GM18868 (cell line): ENCODE results near the gene RAET1L.
"Not testable (repeated sequence)": the region's sequence is repeated elsewhere in the genome, so short reads cannot be mapped to it uniquely, and the experiment has no call there.

ENCODE experiments used
- ATAC-seq: cut with Tn5 transposase; IDR thresholded peaks from one replicate; pipeline ENCODE4 v1.9.1; 2021; ENCODE audit warnings: mild to moderate bottlenecking, moderate library complexity; ENCODE audit not compliant: unreplicated experiment

Gene RAET1L

DNA sequence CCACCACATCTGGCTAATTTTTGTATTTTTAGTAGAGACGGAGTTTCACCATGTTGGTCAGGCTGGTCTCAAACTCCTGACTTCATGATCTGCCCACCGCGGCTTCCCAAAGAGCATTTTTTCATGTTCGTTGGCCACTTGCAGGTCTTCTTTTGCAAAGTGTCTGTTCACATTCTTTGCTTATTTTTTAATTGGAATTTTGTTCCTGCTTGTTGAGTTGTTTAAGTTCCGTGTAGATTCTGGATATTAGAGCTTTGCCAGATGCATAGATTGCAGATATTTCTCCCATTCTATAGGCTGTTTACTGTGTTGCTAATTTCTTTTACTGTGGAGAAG lies 8.2 kb downstream of the RAET1L start:
- not testable (repeated sequence) for ATAC-seq

DNA sequence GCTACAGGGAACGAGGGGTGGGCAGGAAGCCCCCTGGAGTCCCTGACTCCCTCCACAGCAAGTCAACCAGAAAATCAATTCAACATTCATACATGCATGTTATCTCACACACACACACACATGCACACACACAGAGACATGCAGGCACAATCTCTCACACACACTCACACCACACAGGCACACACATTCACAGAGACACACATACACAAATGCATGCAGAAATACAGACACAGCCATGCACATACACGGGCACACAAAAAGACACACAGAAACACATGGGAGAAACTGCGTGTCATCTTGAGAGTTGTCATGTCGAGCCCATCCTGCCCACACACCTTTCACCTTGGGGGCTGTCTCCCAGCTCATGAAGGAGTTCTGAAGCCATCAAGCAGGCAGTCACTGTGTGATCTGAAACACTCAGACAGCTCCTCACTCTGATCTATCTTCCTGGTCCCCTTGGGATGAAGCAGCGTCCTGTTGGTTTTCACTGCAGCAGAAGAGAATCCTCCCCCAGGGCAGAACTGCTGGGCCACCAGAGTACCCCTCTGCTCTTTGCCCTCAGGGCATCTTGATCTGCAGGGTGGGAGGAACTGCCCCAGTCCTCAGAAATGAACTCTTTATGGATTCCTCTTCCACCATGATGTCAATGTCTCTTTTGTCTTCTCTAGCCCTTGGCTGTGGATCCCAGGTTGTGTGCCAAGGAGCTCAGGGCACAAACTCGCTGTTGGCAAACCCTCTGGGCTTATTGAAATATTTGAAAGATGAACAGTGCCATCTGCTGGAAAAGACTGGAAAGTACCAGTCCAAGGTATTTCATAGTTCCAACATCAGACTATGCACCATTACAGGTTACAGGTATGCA lies 8.8 kb downstream of the RAET1L start:
- peak; percentile 72 for ATAC-seq

DNA sequence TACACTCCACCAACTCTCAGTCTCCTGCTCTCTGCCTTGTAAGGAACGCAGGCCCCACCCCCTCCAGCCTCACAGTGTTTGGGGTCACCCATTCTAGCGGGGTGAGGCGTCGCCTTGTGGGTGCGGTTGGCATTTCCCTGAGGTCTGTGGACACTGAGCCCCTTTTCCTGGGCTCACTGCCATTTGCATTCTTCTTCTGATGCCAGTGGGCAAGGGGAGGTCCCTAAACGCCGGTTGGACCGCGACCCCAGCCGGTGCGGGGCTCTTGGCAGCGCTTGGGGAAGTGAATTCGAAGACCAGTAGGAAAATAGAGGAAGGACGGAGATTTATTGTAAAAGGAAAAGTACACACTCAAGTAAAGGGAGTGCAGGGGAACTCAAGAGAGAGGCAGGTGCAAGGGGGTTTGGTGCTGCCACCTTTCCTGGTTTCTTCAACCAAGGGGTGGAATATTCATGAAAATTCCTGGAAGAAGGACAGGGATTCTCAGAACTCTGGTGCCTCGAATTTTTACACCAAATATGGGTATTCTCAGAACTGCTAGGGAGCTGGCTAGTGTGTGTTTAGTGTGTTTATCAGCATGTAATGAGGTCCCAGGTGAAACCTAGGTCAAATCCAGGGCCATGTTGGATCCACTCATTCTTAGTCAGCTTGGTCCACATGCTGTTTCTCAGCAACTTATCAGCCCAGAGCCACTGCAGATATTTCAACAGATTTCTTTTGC lies 9.9 kb downstream of the RAET1L start:
- ATAC-seq = not testable (repeated sequence)

DNA sequence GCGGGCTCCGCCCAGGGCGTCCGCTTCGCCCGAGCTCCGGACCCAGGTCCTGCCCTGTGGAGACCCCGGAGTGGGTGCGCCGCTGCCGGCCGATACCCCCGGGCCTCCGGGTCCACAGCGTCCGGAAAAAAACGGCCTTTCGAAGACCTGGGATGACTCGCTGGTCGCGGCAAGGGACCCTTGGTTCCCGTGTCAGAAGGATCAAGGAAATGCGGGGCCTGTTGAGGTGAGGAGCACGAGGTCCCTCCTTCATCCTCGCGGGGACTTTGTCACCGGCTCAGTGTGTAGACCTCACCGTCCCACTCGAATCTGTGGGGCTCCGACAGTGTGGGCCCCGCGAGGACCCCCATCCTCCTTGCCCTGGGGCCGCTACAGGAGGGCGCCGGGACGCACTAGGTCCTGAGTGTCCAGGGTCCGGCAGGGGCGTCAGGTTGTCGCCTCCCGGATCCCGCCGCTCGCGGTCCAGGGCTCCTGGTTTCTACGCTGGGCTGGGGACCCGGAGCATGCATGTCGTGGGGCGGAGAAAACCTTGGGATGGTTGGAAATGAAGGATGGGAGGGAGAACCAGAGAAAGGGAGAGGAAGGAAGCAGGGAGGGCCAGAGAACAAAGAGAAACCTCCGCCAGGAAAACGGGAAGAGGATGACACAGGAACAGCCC lies 10.6 kb downstream of the RAET1L start:
- not testable (repeated sequence) for ATAC-seq

DNA sequence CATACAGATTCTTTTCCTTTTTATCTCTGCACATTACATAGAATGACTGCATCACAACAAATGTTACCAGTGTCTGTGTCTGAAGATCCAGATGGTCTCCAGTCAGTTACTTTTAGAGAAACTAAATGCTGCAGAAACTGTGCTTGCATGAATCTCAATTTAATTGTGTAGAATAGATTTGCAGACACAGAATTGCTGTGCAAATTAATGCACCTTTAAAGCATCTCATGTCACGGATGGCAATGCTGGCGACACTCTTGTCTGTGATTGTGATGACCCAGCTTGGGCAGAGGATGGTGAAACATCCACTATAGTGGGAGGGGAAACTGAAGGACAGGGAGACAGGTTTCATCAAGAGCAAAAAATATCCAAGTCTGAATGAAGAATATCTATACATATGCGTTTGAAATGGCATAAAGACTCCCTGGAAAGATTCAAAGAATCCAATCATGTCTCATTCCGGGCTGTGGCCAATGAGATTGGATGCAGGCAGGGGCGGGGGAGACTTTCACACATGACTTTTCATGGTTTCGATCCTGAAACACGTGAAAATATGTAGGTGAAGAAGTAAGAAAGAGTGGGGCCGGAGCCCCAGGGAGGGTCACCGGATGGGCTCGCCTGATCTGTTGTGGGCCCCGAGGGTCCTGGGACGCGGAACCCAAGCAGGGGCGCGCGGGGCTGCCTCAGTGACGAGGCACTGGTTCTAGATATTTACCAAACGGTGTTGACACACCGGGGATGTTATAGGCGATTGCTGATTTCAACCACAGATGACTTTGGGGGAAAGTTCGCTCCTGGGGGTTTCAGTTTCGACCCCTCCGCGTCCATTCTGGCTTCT lies 11.3 kb downstream of the RAET1L start:
- ATAC-seq = not testable (repeated sequence)

DNA sequence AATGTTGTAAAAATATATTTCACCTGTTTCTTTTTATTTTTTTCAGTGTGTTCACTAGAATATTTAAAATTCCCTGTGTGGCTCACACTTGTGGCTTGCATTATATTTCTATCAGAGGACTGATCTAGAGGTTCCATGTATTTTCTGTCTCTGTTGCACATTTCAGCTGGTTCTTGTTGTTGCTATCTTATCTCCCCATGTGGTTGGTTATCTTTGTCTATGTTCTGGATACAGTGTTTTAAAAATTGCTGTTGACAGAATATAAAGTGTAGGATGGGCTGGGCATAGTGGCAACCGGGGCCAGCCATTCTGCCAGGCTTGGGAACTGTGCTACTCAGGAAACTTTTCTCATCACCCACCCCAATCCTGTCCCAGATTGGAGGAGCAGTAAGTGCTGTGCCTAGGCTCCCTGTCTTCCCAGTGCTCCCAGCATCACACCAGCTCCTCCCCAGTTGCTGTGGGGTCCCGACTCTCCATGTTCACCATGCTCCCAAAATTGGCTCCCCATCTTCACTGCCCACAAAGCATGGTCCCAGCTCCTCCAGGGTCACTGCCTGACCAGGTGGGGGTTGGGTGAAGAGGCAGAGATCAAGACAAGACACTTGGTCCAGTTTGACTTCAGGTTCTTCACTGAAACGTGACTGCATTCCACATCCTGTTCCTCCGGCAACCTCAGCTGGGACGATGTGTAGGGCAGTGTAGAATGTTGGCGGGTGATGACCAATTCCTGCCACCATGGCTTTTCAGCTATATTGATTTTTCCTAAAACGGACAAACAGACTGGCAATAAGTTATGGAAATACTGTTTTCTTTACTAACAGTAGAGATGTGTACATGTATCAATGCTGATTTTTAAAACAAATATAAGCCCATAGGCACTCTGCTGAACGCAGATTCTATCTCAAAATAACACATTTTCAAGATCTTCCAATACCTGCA lies 12.2 kb downstream of the RAET1L start:
- not testable (repeated sequence) for ATAC-seq

DNA sequence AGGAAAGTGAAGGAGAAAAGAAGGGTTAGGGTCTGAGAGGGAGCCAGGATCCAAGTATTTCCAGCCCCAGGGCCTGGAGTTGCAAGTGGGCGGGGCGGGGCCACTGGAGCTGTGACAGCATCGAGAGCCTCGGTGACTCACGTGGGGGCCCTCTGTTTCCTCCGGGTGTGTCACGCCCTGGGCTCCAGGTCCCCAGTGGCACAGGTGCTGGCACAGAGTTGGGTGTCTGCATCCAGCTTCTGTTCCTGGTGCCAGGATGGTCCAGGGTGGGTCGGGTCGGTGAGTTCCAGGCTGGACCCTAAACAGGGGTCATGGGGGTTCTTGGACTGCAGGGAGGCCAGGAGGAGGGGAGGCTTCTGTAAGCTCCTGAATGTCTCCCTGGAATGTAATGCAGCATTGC lies 16.7 kb downstream of the RAET1L start:
- no peak for ATAC-seq

DNA sequence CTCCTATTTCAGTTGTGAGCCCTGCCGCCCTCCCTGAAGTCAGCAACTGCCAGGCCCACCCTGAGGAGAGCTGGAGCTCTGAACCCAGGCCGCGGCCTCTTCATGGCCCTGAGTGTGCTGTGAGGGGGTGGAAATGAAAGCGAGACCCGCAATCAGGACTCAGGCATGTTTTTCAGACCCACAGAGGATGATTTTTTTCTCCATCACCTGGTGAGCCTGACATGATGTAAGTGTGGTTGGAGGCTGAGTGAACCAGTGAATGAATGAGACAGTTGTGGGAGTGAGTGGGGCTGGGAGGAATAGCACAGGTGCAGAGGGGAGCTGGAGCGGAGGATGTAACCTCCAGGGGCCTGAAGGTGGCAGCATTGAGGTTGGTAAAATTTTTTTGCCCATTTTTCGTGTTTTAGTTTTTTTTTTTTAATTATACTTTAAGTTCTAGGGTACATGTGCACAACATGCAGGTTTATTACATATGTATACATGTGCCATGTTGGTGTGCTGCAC lies 18.3 kb downstream of the RAET1L start:
- peak; percentile 39 for ATAC-seq

DNA sequence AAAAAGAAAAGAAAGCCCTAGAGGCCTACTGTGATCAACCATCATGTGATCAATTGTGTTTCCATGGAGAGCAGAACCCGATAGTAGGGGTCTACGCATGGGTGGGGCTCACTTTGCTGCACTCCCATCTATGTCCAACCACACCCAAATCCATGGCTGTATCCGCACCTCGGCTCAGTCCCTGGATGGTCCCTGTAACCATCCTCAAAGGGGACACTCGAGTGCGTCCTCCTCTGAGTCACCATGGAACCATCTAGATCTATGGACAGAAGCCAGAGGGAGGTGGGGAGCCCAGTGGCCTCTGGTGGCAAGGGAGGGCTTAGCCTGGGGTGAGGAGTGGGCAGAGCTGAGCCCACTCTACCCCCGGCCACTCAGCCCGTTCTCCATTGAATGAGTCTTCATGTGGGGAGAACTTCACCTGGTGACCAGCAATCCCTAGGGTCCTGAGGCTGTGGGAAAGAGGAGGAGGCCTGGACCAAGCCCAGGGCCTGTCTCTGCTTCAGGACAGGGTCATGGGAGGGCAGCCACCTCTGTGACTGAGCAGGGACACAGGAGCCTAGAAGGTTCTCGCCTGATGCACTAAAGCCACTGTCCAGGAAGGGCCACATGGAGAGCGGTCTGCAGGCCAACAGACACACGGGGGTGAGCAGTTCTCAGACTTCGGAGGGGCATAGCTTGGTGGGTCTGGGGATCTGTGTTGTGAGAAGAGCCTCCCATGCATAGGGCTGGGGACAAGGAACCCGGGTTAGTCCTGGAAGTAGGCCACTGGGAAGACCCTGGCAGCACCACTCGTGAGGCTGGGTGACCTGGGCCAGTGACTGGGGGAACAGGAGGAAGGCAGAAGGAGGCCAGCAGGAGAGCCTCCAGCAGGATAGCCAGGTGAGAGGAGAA lies 19.3 kb downstream of the RAET1L start:
- ATAC-seq = no peak

DNA sequence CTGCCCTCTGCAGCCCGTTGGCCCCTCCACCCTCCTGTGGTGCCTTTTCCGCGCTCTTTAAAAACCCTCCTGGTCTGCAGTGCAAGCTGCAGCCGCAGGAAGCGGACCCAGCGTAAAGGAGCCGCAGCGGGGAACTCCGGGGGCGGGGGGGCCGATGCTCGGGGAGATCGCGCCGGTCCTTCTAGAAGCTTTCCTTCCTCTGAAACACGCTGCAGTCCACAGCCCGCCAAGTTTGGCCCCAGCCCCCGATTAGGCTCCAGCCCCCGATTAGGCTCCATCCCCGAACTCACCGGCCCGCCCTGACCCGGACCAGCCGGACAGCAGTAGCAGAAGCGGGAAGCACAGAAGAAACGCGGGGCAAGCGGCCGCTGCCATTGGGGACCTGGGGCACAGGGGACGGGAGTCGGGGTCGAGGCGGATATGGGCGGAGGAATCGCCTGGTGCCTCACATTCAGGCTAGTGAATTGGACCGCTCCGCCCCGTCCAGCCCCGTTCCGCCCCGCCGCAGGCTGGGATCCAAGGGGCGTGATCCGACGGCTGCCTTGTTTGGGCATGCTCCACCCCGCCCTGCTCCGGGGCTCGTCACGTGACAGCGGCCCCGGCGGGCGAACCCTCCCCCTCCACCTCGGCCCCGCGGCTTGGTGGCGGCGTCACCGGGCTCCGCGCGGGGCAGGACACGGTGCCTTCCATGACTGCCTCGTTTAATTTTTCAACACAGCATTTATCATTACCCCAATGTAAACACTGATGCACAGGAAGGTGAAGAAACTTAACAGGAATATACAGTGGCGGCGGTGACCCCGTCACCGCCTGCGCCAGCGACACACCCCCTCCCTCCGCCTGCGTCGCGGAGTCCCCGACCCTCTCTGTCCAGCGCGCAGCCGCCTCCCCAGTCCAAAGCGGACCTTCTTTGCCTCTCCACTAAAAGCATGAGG lies 20.3 kb downstream of the RAET1L start:
- peak; percentile 56 for ATAC-seq

DNA sequence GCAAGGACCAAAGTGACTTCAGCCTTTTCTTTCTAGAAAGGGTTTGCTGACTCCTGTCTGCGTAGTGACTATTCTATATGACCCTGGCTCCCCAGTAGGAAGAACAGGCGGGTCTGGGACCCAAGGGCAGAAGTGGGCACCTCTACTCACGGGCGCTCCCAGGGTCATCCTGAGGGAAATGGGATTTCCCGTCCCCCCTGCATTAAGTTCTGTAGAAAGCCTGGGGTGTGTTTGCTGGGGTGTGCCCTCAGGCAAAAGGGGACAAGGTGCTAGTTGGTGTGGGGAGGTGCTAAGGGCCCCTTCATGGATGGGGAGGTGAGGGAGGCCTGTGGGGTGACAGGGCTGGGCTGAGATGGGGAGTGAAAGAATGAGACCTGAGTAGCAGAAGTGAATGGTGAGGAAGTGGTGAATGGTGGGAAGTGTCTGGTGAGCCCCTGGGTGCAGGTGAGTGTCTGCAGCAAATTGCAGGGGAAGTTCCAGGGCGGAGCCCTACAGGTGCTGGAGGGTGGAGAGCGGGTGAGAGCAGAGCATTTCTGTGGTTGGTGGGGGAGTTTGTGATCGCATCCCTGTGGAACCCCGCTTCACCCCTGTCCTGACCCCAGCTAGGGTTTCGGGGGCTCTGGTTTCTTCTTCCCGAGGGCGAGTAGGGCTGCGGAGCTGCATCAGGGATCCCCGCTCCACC lies 21.1 kb downstream of the RAET1L start:
- peak; percentile 35 for ATAC-seq

DNA sequence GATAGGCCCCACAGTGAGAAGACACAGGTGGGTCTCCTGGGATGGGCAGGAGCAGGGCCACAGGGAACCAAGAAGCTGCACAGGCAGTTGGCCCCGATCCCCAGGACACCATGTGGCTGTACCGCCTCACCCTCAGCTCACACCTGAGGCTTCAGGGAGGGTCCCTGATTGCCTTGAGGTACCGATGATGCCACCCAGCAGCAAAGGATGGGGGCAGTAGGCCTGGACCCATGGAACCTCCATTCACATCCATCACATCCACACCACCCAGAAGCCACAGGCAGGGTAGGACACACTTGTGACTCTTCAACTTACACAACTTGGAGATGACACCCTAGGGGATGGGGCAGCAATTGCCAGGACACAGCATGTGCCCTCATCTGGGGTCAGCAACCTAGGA lies 21.7 kb downstream of the RAET1L start:
- ATAC-seq = not testable (repeated sequence)

DNA sequence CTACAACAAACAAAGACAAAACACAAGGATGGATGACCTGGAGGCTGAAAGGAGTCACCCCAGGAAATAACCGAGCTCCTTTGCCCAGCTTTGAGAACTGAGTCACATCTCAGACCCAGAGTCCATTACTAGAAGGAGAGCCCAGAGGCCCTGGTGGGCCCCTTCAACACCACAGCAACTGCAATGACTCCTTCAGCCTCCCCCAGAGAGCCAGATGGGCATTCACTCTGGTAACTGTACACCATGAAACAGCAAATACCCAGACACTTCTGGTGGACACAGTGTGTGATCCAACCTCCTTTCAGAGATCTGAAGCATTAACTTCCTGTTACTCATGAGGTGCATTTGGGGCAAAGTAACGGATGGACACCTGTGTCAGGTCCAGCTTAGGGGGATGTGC lies 22.6 kb downstream of the RAET1L start:
- ATAC-seq = no peak

DNA sequence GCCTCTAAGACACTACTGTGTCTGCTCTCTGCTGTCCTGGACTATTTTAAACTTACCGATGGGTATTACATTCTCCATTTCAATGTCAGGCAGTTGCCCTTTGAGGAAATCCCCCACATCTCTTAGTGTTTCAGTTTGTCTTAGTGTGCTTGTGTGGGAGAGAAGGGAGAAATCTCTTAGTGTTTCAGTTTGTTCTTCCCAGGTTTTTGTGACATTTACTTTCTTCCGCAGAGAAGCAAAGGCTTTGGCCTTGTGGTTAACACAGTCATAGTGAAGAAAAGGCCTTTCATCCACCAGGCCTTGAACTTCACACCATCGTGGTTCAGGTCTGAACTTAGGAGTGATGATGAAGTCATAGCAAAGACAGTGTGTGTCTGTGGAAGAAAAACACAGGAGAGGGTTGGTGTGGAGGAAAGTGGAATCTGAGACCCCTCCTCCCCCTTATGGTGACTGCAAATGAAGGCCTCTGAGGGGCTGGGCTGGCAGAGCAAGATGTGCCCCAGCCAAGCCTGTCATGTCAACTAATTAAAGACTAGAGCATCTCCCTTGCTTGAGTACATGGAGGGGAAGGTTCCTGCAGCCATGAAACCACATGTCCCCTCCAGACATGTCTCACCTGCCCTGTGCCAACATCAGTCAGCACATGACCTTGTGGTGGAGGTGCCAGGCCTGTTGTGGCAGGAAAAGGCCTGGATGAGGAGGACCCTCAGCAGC lies 23.9 kb downstream of the RAET1L start:
- ATAC-seq = peak; percentile 56

DNA sequence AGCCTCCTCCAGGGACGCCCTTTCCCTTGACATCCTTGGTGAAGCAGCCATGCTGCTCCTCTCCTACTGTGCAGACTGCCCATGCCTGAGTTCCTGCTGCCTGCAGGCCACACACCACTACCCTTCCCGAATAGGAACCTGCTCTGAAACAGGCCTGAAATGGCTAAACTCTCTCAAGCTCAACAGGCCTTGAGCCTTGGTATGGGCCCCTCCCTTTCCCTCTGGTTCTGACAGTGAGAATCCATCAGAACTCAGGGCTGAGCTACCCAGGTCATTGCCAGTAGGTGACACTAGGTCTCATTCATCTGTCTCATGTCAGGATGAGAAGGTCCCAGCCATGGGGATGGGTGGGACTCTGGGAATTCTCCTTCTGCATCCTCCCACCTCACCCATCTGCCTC lies 25.7 kb downstream of the RAET1L start:
- ATAC-seq = no peak

DNA sequence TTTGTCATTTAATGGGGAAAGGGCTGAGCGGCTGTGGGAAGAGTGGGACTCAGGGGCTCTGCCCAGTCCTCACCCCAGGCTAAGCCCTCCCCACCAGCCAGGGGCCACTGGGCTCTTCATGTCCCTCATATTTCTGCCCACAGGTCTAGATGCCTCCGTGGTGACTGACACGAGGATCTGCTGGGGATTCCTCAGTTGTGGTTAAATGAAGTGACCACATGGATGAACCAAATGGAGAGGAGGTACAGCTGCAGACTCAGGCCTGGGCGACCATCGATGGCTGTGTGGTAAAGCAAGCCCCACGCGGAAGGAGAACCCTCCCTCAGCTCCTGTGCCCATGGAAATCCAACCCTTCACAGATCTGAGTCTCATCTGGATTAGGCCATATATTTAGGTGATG lies 29.4 kb downstream of the RAET1L start:
- no peak for ATAC-seq
